AG09319 (cell line): ENCODE measurements around the gene IL21R.
"Not testable (repeated sequence)": the region's sequence is repeated elsewhere in the genome, so short reads cannot be mapped to it uniquely, and the experiment has no call there.

ENCODE experiments used
- DNase-seq: peaks from one replicate; pipeline ENCODE4 v3.0.0-alpha.2; 2010; ENCODE audit warnings: low read depth; ENCODE audit errors: extremely low read depth
- TF ChIP-seq, protein P1 (sequence below): IDR thresholded peaks from 2 replicates; pipeline ENCODE4 v1.5.1; 2011; ENCODE audit warnings: low read depth, mild to moderate bottlenecking, inconsistent platforms, low read length, moderate library complexity

Gene IL21R

DNA sequence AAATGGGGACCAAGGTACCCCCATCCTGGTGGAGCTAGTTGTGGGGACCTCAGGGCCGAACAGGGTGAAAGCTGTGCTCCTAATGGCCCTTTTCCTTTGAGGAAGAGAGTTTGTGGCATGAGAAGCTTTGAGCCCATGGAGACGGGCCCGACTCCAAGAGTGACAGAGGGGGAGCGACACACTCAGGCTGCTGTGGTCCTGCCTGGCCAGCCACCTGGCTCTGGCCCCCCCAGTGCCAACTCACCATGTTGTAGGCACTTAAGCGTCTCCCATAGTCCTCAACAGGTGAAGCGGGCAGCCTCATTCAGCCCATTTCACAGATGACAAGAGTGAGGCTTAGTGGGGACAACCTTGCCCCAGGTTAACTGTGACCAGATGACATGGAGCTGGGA, 1.6 kb downstream of the IL21R start:
- DNase-seq: no peak
- TF ChIP-seq, protein P1, sequence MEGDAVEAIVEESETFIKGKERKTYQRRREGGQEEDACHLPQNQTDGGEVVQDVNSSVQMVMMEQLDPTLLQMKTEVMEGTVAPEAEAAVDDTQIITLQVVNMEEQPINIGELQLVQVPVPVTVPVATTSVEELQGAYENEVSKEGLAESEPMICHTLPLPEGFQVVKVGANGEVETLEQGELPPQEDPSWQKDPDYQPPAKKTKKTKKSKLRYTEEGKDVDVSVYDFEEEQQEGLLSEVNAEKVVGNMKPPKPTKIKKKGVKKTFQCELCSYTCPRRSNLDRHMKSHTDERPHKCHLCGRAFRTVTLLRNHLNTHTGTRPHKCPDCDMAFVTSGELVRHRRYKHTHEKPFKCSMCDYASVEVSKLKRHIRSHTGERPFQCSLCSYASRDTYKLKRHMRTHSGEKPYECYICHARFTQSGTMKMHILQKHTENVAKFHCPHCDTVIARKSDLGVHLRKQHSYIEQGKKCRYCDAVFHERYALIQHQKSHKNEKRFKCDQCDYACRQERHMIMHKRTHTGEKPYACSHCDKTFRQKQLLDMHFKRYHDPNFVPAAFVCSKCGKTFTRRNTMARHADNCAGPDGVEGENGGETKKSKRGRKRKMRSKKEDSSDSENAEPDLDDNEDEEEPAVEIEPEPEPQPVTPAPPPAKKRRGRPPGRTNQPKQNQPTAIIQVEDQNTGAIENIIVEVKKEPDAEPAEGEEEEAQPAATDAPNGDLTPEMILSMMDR: no peak

- TF ChIP-seq, protein P1: no peak
- no peak for DNase-seq
These were observed 2.3 kb downstream of the IL21R start for GRCh38 chr16:27404163-27404823.

DNA sequence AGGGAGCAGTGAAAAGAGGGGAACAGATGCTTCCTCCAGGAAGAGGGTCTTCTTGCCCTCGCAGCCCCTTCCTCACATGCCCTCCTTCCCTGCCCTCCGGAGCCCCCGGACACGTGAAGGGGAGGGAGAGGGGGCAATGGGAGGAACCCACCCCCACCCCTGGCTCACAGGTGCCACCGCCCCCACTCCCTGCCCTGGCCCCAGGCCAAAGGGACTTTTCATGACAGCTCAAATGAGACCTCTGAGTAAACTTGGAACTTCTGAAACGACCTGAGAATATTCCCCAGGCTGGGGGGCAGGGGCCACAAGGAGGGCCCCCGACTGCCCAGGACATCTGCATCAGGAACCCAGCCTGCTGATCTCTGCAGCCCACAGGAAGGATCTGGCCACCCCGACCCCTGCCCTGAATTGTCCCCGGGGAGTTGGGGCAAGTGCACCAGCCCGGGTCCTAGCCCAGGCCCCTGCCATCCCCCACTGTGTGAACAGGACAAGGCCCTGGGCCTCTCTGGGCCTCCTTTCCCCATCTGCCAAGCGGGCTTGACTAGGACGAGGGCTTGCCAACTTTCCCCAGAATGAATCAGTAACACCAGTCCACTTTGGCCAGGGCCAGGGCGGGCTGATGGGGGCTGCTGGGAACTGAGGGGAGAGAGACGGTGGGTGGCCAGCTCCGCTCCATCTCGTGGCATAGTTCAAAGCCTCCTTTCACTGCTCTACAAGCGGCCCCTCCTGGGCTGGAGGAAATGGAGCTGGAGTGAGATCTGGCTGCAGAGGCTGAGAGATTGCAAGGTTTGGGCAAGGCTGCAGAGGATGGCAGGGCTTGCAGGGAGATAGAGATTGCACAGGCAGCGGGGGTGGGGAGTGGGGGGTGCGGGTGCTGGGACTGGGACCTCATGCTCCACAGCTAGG, 3.8 kb downstream of the IL21R start:
- TF ChIP-seq, protein P1: no peak
- no peak for DNase-seq

GRCh38 chr16:27406511-27407128, 4.6 kb downstream of the IL21R start:
- no peak for DNase-seq
- TF ChIP-seq, protein P1: no peak

- TF ChIP-seq, protein P1: no peak
- DNase-seq: no peak
These were observed 5.2 kb downstream of the IL21R start for GRCh38 chr16:27407133-27407532.

DNA sequence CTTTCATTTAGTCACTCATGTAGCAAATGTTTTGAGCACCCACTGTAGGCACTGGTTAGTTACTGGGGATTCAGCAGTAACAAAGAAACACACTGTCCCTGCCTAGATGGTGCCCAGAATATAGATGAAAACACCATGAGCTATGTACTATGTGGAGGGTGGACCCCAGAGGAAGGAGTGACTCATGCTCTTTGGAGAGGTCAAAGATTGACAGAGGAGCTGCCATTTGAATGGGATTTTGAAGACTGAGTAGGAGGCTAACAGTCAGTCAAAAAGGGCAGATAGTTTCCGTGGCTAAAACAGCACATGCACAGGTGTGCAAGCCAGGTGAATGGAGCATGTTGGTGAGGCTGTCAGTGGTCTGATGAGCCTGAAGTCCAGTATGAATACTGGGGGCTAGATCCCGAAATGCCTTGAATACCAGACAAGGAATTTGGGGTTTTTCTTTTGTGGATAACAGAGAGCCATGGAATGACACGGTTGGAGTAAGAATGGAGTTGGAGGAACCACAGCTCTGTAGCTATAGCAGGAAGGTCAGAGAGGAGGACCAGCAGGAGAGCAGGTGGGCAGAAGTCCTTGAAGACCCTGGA, 6.1 kb downstream of the IL21R start:
- TF ChIP-seq, protein P1: no peak
- DNase-seq: no peak

DNA sequence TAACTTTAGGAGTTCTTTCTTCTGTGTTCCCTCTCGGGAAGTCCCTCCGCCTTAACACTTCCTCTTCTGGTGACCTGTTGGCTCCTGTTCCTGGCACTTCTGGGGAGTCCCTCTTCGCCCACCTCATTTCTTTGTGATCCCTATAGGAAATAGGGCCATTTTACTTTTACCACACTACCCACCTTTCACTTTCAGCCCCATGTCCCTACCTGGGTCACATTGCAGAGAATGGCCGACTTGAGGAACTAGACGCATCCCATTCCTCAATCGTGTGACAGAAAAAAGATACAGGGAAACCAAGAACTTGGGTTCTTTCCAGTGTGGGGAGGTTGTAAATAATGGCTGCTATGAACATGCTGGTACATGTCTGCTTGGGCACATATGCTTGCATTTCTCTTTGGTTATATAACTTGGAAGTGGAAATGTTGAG, 6.6 kb downstream of the IL21R start:
- TF ChIP-seq, protein P1: no peak
- DNase-seq: no peak

DNA sequence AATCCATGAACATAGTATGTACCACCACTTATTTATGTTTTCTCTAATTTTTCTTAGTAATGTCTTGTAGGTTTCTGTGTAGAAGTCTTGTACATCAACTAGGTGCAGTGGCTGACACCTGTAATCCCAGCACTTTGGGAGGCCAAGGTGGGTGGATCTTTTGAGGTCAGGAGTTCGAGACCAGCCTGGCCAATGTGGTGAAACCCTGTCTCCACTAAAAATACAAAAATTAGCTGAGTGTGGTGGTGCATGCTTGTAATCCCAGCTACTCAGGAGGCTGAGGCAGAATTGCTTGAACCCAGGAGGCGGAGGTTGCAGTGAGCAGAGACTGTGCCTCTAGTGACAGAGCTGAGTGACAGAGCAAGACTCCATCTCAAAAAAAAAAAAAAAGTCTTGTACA, 8.0 kb downstream of the IL21R start:
- not testable (repeated sequence) for DNase-seq
